Activated B cell treated with CpG ODN at 0.5 μM for 24 hours (primary cell): ENCODE results near the gene PTPN6. TPM values are rescaled to one million over a fixed set of nuclear protein-coding genes. Genes with fewer than 3 reads are reported as not detected.

ENCODE experiments used
- ATAC-seq: fragments of 200-7000 bp; cut with Tn5 transposase; one replicate; pipeline ENCODE4 v1.10.0; 2021; ENCODE audit warnings: low read depth, mild to moderate bottlenecking, moderate library complexity
- CTCF ChIA-PET: fragments of 350-600 bp; sonication (Branson Sonifier 250); formaldehyde crosslinking; loops from one replicate; lab custom pipeline; 2021; ENCODE audit warnings: antibody characterized with exemption; lab: Charles Lee
- POLR2A ChIA-PET: fragments of 350-600 bp; sonication (Branson Sonifier 250); formaldehyde crosslinking; loops from one replicate; lab custom pipeline; 2021; ENCODE audit warnings: antibody characterized with exemption; lab: Charles Lee
- DNase-seq: peaks from one replicate; pipeline ENCODE4 v3.0.0; 2022
- H3K27ac Mint-ChIP-seq: one replicate; pipeline ENCODE4 v1.8.0; 2020; ENCODE audit warnings: mixed read lengths
- H3K27me3 Mint-ChIP-seq: one replicate; pipeline ENCODE4 v1.8.0; 2021; ENCODE audit warnings: mixed read lengths
- H3K36me3 Mint-ChIP-seq: one replicate; pipeline ENCODE4 v1.8.0; 2021; ENCODE audit warnings: low read depth, mixed read lengths
- H3K4me1 Mint-ChIP-seq: one replicate; pipeline ENCODE4 v1.8.0; 2021; ENCODE audit warnings: mixed read lengths
- H3K4me3 Mint-ChIP-seq: one replicate; pipeline ENCODE4 v1.8.0; 2020; ENCODE audit warnings: mild to moderate bottlenecking, mixed read lengths
- H3K9me3 Mint-ChIP-seq: one replicate; pipeline ENCODE4 v1.8.0; 2020; ENCODE audit warnings: mixed read lengths
- CTCF ChIP-seq: fragments of 200-600 bp; IDR thresholded peaks from one replicate; pipeline ENCODE4 v1.8.0; 2022; ENCODE audit warnings: antibody characterized with exemption, mild to moderate bottlenecking
- intact Hi-C: fragments of 100-400 bp; cut with micrococcal nuclease; formaldehyde crosslinking; loops from one replicate; pipeline ENCODE4 v1.15.1; 2024
- total RNA-seq: library from RNA; stranded (reverse); gene quantifications from 2 replicates; pipeline ENCODE4 v1.2.3, GENCODE V29; 2022

PTPN6 gene
- total RNA-seq, 1 donor from 2014 or later, result 393 TPM

- TF ChIP-seq CTCF, result no peak
- intact Hi-C loops, result loop anchor here (10.0 kb wide), 1 partner anchor 712 kb away; no protein-coding TSS in a partner anchor
- Mint-ChIP-seq H3K27me3 (no peaks in the 10 kb centered on the region), H3K4me1 (peaks cover 51% of the 10 kb centered on the region), H3K4me3 (no peak overlapping the region), H3K9me3 (no peaks in the 10 kb centered on the region), H3K36me3 (peaks cover 8% of the 10 kb centered on the region), H3K27ac (peak overlapping the region; percentile 78)
- ChIA-PET CTCF (interaction anchor here (0.8 to 3.2 kb wide), 13 partner anchors 13 to 199 kb away, joined by 3 to 20 read pairs (median 5); partner anchors contain the start of genes C12orf57, COPS7A and RNU7-1), POLR2A (interaction anchor here (0.9 to 7.3 kb wide), 9 partner anchors 13 to 170 kb away, joined by 3 to 89 read pairs (median 7); partner anchors contain the start of genes C12orf57, LRRC23, MLF2 and RNU7-1)
- ATAC-seq (peak; percentile 29), DNase-seq (no peak)
These were observed 28.0 kb upstream of the PTPN6 start for GRCh38 chr12:6923003-6923732.

- Mint-ChIP-seq H3K4me1 (peaks cover 55% of the 10 kb centered on the region), H3K27me3 (no peaks in the 10 kb centered on the region), H3K27ac (peak overlapping the region; percentile 25), H3K36me3 (peaks cover 8% of the 10 kb centered on the region), H3K4me3 (peak overlapping the region; percentile 77), H3K9me3 (no peaks in the 10 kb centered on the region)
- ATAC-seq, result no peak
- intact Hi-C loops, result loop anchor here (1.0 to 10.0 kb wide), 10 partner anchors 10 to 711 kb away; partner anchors contain the start of genes C1R, C1RL, EMG1 and ENO2
- ChIA-PET POLR2A (interaction anchor here (0.9 to 7.3 kb wide), 5 partner anchors 10 to 55 kb away, joined by 3 to 89 read pairs (median 5); partner anchors contain the start of genes C12orf57, ENO2 and RNU7-1), CTCF (interaction anchor here (0.8 to 3.2 kb wide), 14 partner anchors 13 to 189 kb away, joined by 3 to 20 read pairs (median 6); partner anchors contain the start of genes C12orf57, RNU7-1 and SPSB2)
- DNase-seq, result no peak
- TF ChIP-seq CTCF, result no peak
These were observed 27.3 kb upstream of the PTPN6 start for GRCh38 chr12:6923851-6924250.

- Mint-ChIP-seq H3K4me3 (peak overlapping the region; percentile 52), H3K27me3 (no peaks in the 10 kb centered on the region), H3K36me3 (no peaks in the 10 kb centered on the region), H3K9me3 (no peaks in the 10 kb centered on the region), H3K4me1 (peaks cover 62% of the 10 kb centered on the region), H3K27ac (no peak overlapping the region)
- intact Hi-C loops, result loop anchor here (10.0 kb wide), 1 partner anchor 710 kb away; no protein-coding TSS in a partner anchor
- no peak for DNase-seq
- TF ChIP-seq CTCF, result no peak
- no peak for ATAC-seq
- ChIA-PET CTCF (interaction anchor here (0.7 to 3.4 kb wide), 12 partner anchors 9 to 188 kb away, joined by 3 to 23 read pairs (median 7); partner anchors contain the start of genes C12orf57, ENO2 and RNU7-1), POLR2A (interaction anchor here (0.9 to 7.3 kb wide), 10 partner anchors 11 to 183 kb away, joined by 3 to 89 read pairs (median 3); partner anchors contain the start of genes C12orf57, PTPN6 and RNU7-1)
These were observed 26.0 kb upstream of the PTPN6 start for GRCh38 chr12:6925239-6925539.

- POLR2A ChIA-PET, result interaction anchor here (0.9 to 7.3 kb wide), 12 partner anchors 10 to 182 kb away, joined by 3 to 89 read pairs (median 4); partner anchors contain the start of genes C12orf57, PTPN6, RNU7-1 and SPSB2
- H3K4me1 Mint-ChIP-seq, result peaks cover 64% of the 10 kb centered on the region
- intact Hi-C loops, result loop anchor here (10.0 kb wide), 1 partner anchor 709 kb away; no protein-coding TSS in a partner anchor
These were observed 25.4 kb upstream of the PTPN6 start for GRCh38 chr12:6925540-6926279.

More at GRCh38 chr12:6925540-6926279, 25.4 kb upstream of the PTPN6 start:
- no peak for DNase-seq
- Mint-ChIP-seq H3K4me3 (peak overlapping the region; percentile 11), H3K9me3 (no peaks in the 10 kb centered on the region), H3K27ac (no peak overlapping the region), H3K27me3 (no peaks in the 10 kb centered on the region), H3K36me3 (no peaks in the 10 kb centered on the region)
- TF ChIP-seq CTCF, result no peak
- CTCF ChIA-PET, result interaction anchor here (0.7 to 3.4 kb wide), 12 partner anchors 9 to 187 kb away, joined by 3 to 23 read pairs (median 7); partner anchors contain the start of genes C12orf57, RNU7-1 and SPSB2
- no peak for ATAC-seq
